Adrenal gland (tissue), 5 donors: ENCODE measurements around the gene NPC1L1.

Experiments used
- CTCF ChIP-seq, 6 experiments: fragments of 450-650 bp in 4 of 6; fragments of 200-600 bp in 2 of 6; sonication (generic) in 1 of 6; IDR thresholded peaks; 1 replicate in 5 of 6; 2 replicates in 1 of 6; pipeline versions ENCODE4 v1.5.1 to v1.8.0; 2016 to 2021; ENCODE audit warnings: antibody characterized with exemption in 6 of 6, mild to moderate bottlenecking in 2 of 6, moderate library complexity in 1 of 6
- POLR2A ChIP-seq, 2 donors: fragments of 450-650 bp; IDR thresholded peaks; one replicate each; pipeline ENCODE4 v1.6.1; 2017; ENCODE audit warnings: antibody characterized with exemption in 2 of 2, mild to moderate bottlenecking in 2 of 2, moderate library complexity in 1 of 2
- donor health status: DM: no; HTN: no; CAD: no.

- TF ChIP-seq CTCF (IDR thresholded peaks at IDR 0.05) (no peak), POLR2A (IDR thresholded peaks at IDR 0.05) (no peak)
Measured at GRCh38 chr7:44530990-44531389, 10.1 kb downstream of the NPC1L1 start.
